UCSD-AML1 (cell line): ENCODE results near the gene CPA4.

Experiments used
- DNase-seq: peaks from one replicate; lab custom pipeline; 2025; ENCODE audit not compliant: unreplicated experiment; lab: John Stamatoyannopoulos, UW

The CPA4 gene

DNA sequence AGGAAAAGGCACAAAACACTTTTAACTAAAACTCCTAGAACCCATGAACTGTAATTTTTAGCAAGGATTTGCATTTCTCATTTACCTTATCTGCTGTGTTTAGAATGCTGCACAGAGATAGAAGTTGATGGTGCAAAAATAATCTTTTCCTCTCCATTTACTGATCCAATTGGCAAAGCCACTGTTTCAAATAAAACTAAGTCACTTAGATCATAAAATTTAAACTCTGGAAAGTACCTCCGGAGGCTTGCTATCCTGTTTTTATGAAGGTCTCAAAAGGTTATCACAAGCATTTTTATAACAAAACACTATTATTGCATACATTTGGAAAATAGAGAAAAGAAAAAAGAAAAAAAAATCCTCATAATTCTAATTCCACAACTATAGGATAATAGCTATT lies 18.7 kb upstream of the CPA4 start:
- DNase-seq: no peak

GRCh38 chr7:130274983-130275591 lies 17.9 kb upstream of the CPA4 start:
- DNase-seq: no peak

DNA sequence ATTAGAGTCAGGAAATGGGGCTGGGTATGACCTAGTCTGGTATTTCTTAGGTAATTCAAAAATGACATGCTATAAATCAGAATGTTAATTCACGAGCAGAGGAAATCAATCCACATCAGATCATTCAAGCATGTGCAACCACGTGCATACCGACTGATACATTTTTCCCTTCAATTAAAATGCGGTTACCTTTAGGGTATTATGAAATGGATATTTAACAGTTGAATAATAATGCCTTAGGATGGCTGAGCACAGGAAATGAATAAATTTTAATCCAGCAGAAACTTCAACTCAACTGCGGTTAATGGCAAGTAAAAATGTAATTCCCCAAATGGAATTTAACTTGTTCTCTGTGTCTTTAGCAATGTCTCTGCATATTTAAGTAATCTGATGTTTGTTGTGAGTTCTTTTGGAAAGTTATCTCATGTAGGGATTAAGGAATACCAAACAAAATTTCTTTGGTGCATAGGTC lies 17.1 kb upstream of the CPA4 start:
- no peak for DNase-seq

GRCh38 chr7:130276796-130277762 lies 15.9 kb upstream of the CPA4 start:
- DNase-seq: no peak

- DNase-seq: no peak
Observed at GRCh38 chr7:130277763-130278643, 15.0 kb upstream of the CPA4 start.

DNA sequence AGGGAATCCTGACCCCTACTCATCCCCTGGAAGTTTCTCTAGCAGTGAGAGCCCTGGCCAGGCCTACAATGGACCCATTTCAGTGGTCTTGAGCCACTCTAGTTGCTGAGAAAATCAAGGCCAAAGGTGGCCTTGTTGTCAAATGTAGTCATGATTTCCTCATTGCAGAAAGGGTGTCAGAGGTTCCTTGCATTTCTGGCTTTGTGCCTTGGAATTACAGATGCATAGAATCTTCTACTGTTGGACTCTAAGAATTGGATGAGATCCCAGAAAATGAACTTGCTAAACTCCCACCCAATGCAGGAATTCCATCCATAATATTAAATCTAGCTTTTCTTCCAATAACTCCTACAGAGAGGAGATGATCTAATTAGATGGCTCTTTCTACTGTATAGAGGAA lies 14.1 kb upstream of the CPA4 start:
- no peak for DNase-seq

GRCh38 chr7:130279286-130279685 lies 13.7 kb upstream of the CPA4 start:
- DNase-seq: no peak

GRCh38 chr7:130279906-130280305 lies 13.1 kb upstream of the CPA4 start:
- no peak for DNase-seq

DNA sequence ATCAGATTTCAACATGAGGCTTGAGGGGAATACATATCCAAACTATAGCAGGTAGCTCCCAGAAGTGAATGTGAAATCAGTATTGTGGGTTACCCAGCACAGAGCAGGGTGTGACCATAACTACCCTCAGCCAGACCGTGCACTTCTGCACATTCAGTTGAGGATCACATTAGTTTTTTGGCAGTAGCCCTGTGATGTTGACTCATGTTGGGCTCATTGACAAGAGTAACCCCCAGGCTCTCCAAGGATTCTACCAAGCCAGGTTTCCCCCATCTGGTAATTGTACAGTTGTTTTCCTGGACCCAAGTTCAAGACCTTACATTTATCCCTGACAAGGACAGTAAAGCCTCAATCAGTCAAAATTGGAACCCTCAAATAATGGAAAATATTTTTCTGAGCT lies 11.7 kb upstream of the CPA4 start:
- no peak for DNase-seq

DNA sequence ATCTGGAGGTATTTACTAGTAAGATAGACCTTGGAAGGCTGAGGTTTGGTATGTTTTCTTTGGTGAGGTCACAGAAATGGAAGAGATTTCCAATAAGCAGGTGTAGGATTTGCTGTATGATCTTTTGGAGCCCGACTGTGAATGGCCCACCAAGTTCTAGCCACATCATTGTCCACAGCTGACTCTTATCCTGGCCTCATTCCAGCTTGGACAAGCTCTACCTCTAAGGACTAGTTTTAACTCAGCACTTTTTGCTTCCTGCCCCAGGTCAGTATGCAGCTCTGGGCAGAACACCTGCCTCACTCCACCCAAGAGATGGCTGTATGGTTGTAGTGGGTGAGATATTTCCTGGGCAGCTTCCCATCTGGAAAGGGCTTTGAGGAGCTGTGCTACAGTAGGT lies 6.1 kb upstream of the CPA4 start:
- DNase-seq: no peak

- no peak for DNase-seq
Observed at GRCh38 chr7:130288168-130288567, 4.8 kb upstream of the CPA4 start.

GRCh38 chr7:130288829-130289228 lies 4.1 kb upstream of the CPA4 start:
- no peak for DNase-seq

DNA sequence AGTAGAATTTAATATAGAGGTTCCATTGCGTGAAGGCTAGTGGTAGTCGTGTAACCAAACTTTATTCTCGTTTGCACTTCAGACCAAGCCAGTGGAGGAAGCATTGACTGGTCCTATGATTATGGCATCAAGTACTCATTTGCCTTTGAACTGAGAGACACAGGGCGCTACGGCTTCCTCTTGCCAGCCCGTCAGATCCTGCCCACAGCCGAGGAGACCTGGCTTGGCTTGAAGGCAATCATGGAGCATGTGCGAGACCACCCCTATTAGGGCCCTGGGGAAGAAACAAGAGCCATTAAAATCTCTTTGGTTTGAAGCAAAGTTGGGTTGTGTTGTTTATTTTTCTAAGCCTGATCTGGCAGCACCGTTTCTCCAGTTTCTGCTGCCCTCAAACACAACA lies 3.5 kb upstream of the CPA4 start:
- no peak for DNase-seq

- no peak for DNase-seq
Observed at GRCh38 chr7:130290745-130291144, 2.2 kb upstream of the CPA4 start.

- no peak for DNase-seq
Observed at GRCh38 chr7:130293521-130293920, 560 bp downstream of the CPA4 start.

GRCh38 chr7:130294314-130294713 lies 1.4 kb downstream of the CPA4 start:
- DNase-seq: no peak

- DNase-seq: no peak
Observed at GRCh38 chr7:130296221-130296951, 3.4 kb downstream of the CPA4 start.

DNA sequence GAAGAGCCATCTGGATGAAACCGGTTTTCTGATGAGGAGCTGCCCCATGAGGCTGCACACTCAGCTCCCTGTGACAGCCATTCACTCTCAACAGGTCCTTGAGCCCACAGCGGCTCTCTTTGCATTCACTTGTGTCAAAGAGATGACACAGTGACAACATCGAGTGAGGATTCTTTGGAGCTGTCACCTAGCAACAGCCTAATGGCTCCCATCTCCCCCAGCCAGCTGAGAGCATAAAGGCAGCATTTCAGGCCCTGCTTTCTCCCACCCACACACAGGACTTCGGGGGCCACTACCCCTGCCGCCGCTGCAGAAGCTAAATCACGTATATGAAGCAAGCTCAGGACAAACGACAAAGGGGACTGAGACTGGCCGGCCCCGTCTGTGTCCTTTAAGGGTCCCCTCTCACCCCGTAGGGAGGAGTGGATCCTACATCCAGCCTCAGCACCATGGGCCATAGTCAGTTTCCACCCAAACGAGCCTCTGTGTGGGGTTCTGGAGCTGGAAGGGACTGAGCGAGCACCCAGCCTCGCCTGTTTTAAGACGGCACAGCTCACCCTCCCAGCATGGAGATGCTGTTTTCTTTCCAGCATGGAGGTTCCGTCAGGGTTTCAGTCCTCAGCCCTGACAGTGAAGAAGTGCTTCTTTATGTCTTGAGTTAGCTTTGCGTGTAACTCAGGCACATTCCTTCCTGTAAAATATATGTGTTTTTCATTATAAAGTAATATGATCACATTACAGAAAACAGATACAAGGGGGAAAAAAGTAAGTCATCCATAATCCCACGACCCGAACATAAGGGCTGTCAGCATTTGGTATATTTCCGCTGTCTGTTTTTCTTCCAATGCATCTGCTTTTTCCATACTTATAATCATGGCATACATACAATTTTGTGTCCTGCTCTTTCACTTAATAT lies 4.9 kb downstream of the CPA4 start:
- DNase-seq: no peak

GRCh38 chr7:130298544-130299326 lies 5.8 kb downstream of the CPA4 start:
- no peak for DNase-seq
